GM12801 (cell line): ENCODE results near the gene GP1BB.

ENCODE experiments used
- TF ChIP-seq, protein P1 (sequence below): IDR thresholded peaks from one replicate; pipeline ENCODE4 v1.5.1; 2011; ENCODE audit warnings: control low read depth; ENCODE audit not compliant: insufficient read length; ENCODE audit errors: extremely low read depth

The GP1BB gene

DNA sequence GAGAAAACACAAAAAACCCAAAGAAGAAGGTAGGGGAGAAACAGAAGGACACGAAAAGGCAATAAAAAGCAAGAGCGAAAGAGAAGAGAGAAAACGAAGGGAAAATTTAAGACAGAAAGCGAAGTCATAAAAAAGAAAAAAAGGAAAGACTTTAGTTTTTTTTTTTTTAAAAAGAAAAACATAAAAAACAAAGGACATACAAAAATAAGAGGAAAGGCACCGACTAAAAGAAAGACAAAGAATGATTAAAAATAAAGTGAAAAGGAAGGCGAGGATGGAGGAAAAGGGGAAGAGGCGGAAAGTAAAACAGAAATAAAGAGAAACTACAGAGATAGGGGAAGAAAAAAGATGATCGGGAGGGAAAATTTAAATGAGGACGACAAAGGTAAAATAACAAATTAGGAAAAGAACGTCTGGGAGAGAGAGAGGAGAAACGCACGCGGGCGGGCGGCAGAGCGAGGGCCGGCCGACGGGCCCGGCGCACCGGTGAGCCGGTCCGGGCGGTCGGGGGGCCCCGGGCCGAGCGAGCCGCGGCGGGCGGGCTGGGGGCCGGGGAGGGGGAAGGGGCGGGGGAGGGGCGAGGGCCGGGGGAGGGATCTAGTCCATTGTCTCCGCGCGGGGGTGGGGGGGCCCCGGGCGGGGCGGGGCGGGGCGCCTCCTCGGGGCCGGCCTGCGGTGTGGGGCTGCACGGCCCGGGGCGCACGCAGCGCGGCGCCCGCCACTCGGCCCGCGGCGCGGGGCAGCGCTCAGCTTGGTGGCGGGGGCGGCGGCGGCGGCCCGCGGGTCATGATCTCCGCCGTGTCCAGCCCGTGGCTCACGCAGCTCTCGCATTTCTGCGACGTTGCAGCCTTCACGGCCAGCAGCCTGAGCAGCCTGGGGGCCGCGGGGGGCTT, 37.0 kb downstream of the GP1BB start, which contains the start of gene TBX1:
Gene TBX1 (plus strand): TSS at position 721 of the 893 bp plus-strand sequence. CDS start 66 bp downstream, at position 787.
- TF ChIP-seq, protein P1, sequence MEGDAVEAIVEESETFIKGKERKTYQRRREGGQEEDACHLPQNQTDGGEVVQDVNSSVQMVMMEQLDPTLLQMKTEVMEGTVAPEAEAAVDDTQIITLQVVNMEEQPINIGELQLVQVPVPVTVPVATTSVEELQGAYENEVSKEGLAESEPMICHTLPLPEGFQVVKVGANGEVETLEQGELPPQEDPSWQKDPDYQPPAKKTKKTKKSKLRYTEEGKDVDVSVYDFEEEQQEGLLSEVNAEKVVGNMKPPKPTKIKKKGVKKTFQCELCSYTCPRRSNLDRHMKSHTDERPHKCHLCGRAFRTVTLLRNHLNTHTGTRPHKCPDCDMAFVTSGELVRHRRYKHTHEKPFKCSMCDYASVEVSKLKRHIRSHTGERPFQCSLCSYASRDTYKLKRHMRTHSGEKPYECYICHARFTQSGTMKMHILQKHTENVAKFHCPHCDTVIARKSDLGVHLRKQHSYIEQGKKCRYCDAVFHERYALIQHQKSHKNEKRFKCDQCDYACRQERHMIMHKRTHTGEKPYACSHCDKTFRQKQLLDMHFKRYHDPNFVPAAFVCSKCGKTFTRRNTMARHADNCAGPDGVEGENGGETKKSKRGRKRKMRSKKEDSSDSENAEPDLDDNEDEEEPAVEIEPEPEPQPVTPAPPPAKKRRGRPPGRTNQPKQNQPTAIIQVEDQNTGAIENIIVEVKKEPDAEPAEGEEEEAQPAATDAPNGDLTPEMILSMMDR, result no peak

DNA sequence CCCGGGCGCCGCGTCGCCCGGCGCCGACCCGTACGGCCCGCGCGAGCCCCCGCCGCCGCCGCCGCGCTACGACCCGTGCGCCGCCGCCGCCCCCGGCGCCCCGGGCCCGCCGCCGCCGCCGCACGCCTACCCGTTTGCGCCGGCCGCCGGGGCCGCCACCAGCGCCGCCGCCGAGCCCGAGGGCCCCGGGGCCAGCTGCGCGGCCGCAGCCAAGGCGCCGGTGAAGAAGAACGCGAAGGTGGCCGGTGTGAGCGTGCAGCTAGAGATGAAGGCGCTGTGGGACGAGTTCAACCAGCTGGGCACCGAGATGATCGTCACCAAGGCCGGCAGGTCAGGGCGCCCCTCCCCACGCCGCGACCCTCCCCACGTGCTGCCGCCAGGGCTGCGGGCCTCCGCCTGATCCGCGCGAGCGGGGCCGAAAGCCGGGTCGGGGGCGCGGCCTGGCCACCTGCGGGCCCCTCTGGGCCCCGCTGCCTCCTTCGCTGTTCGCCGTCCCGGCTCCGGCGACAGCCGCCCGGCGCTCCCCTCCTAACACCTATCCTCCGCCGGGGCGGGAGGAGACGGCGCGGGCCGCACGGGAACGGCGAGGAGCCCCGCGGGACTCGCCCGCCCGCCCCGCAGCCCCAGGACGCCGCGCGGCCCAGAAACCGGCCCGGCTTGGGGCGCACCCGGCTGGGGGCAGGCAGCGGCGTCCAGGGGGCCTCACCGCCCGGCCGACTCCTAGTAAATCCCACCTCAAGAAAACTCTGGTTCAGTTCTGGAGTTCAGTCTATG, 37.8 kb downstream of the GP1BB start:
- TF ChIP-seq, protein P1, result no peak

DNA sequence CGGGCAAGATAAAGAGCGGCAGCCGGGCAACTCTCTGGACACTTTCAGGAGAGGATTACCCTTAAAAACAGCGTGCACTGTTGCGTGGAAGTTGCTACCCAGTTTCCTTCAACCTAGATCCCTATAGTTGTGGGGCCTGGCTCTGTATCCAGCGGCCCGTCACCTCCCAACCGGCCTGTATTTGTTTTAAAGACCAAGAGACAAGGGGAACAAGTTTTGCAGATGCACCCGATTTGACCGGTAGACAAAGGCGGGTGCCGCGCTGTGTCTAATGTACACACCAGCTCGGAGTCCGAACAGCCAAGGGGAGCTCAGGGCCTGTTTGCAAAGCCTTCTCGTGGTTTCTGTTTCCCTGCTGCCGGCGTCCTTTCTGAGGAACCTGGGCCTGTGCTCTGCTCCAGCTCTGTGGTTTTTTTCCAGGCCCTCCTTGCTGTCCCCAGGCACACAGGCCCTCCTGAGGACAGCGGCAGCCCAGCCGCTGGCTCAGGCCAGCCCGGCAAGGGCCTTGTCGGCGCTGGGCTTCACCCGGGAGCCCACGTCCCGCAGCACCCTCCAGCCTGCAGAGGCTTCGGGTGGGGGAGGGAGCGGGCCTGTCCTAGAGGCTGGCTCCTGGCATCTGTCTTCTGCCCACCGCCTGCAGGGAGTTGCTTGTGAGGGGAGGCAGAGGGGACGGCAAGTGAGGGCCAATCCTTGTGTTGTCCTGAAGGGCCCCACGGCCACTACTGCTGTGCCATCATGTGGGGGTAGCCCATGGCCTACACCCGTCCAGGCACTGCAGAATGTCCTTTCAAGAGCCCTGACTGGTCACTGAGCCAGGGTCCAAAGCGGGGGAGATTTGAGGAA, 38.6 kb downstream of the GP1BB start:
- TF ChIP-seq, protein P1, result no peak

DNA sequence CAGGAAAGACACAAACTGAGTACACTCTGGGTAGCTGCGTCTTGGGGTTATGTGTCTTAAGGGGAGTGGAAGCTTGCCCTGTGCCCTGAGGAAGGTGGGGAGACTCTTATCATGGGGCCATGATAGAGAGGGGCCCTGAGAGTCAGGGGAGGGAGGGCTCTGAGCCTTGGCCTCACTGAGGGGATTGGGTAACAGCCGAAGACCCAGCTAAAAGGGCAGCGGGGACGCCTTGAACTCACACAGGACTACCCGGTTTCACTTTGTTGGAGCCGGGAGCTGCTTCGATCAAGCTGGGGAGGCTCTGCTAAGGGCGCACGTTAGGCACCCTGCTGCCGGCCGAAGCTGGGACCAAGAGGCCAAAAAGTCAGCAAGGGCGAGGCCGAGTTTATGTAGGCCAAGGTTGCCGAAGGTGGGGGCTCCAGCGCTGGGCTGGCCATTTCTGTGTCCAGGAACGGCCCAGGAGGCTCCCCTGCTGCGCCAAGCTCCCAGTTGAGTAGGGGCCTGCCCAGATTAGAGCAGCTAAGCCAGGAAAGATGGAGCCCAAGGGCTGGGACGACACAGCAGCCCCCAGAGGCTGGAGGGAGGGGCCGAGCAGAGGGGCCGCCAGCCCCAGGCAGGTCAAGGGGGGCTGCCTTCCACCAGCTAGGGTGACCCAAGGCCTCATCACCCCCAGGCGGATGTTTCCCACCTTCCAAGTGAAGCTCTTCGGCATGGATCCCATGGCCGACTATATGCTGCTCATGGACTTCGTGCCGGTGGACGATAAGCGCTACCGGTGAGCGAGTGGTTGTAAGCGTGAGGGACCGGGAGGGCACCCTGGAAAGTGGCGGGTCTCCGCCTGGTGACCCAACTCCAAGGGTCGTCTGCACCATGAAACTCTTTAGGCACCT, 39.5 kb downstream of the GP1BB start:
- TF ChIP-seq, protein P1, result no peak

DNA sequence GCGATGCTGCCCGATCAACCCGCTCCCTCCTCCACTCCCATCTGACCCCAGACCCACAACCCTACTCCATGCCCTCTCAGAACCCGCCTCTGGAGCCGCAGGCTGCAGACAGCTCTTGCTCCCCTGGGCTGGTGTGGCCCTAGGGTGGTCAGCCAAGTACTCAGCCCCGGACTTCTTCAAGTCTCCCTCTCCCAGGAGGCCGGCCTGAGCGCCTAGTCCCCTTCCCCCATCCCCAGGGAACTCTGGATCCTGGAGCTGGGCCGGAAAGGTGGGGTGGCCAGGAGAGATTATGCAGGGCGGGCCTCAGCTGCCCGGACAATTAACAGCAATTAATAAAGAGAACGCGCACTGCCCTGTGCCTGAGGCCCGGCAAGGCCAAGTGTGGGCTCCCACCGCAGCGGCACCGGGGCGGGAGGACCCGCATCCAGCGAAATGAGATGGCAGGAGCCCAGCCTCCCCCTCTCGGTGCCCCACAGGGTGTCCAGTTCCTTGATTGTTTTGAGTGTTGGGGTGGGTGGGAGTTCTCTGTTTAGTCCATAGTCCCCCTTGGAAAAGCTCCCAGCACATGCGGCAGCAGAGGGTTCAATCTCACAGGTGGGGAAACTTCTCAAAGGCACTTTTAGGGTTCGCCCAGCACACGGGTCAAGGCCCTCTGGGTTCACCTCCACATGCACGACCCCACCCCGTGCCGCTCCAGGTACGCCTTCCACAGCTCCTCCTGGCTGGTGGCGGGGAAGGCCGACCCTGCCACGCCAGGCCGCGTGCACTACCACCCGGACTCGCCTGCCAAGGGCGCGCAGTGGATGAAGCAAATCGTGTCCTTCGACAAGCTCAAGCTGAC, 40.3 kb downstream of the GP1BB start:
- TF ChIP-seq, protein P1, result no peak

DNA sequence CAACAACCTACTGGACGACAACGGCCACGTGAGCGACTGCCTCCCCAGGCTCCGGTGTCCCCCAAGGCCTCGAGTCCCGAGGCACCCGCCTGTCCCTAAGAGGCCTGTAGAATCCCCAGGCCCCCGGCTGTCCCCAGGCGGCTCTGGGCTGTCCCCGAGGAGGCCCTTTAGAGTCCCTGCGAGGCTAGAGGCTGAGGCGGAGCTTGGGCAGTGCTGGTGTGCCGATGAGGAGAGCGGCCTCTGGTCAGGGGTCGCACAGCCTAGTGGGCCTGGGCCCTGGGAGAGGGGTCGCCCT, 40.9 kb downstream of the GP1BB start:
- TF ChIP-seq, protein P1, result no peak
